HG03442 (cell line): ENCODE measurements around the gene MPDU1.

Source experiments
- ATAC-seq: cut with Tn5 transposase; IDR thresholded peaks from one replicate; pipeline ENCODE4 v1.9.1; 2021; ENCODE audit warnings: mild to moderate bottlenecking, moderate library complexity; ENCODE audit not compliant: unreplicated experiment

Gene MPDU1

DNA sequence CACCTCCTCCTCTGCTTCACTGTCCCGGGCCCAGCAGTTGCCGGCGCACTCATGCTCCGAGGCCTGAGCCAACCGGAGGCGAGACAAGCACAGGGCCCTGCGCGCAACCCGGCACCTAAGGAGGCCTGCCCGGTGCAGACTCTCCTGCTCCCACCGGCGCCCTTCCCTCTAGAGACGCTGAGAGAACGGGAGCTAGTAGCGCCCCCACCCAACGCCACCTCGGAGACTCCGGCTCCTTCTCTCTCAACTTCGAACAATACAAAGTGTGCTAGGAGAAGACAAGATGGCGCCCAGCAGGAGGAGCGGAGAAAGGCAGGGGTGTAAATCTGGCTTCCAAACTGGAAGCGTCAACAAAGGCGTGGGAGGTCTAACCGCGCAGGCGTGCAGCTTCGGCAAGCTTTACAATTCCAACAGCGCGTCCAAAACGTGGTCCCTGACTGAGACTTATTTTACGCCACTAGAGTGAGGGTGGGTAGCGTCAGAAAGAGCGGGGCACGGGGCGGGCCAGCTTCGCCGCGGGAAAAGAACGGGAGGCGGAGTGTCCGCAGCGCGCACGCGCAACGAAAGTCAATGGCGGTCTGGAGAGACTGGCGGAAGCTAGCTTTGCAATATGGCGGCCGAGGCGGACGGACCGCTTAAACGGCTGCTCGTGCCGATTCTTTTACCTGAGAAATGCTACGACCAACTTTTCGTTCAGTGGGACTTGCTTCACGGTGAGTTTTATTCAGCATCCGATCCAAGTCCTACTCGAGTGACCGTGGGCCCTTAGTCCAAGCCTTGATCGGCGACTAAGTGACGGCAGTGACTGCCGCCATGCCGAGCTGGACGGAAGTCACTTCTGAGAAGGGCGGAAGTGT, at the start of gene MPDU1:
MPDU1 (plus strand) TSS at position 600 of the 857 bp plus-strand sequence; CDS start at position 611, 11 bp downstream.
- ATAC-seq = peak; percentile 59

DNA sequence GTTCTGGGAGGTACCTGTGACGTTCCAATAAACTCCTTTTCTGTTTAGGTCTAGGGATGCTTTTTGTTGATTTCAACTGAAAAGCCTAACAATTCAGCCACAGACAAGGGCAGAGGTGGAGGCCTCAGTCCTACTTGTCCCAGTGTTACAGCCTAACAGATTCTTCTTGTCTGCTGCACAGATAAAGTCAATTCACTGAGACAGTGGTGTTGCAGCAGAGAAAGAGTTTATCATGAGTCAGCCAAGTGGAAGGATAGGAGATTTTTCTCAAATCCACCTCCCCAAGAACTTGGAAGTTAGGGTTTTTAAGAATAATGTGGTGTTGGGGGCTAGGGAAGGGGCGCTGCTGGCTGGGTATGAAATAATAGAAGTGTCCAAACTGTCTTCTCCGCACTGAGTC, 45.6 kb upstream of the MPDU1 start:
- no peak for ATAC-seq

DNA sequence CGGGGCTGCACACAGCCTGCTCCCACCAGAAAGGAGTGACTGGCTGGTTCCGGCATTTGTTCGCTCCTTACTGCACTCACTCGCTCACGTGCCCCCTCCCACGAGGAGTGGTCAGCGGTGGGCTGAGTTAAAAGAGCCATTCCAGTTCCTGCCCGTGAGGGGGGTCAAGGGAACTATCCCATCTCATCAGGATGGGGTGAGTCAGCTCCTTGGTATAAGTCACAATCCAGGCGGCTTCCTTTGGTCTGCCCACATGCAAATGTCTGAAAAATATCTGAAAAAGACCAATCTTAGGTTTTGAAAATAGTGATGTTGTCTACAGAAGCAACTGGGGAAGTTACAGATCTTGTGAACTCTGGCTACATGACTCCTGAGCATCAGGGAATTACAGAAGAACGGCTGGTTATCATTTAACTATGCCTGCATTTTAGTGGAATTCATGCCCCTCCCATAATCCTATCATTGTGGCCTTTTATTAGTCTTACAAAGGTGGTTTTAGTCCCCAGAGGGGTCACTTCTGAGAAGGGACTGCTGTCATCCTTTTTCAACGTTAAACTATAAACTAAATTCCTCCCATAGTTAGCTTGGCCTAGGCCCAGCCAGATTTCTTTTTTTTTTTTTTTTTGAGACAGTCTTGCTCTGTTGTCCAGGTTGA, 44.6 kb upstream of the MPDU1 start:
- ATAC-seq = no peak

DNA sequence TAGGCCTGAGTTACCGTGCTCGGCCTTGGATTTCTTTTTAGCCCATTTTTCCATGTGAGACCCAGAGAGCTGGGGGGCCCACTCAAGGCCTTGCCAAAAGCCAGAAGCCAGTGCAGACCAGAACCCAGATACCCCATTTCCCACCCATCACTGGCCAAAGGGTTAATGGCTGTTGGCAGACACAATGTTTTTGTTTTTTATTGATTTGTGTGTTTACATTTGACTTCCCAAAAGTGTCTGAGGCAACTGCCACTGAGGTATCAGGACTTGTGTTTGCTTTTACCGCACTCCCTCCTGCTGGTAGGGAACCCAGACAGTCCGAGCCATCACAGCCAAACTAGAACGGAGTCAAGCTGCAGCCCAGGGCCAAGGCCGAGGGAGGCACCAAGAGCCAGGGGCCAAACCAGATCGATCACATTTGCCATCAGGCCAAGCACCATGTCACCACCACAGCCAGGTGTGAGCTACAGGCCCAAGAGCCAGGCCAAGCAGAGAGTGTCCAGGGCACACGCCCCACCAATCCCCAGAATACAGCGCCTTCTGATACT, 42.5 kb upstream of the MPDU1 start:
- no peak for ATAC-seq

DNA sequence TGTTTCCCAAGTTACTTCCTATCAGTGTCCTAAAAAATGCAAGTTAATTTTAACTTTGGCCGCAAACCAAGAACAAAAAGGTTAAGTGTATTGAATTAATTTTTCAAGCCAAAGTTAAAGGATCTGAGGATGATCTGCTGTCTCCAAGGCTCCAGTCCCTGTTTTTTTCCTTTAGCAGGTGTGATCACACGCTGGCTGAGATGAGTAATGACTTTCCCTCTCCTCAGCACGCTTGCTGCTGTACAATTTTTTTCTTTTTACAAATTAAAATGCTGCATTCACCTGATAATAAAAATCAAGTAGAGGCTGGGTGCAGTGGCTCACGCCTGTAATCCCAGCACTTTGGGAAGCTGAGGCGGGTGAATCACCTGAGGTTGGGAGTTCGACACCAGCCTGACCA, 38.7 kb upstream of the MPDU1 start:
- ATAC-seq = no peak

DNA sequence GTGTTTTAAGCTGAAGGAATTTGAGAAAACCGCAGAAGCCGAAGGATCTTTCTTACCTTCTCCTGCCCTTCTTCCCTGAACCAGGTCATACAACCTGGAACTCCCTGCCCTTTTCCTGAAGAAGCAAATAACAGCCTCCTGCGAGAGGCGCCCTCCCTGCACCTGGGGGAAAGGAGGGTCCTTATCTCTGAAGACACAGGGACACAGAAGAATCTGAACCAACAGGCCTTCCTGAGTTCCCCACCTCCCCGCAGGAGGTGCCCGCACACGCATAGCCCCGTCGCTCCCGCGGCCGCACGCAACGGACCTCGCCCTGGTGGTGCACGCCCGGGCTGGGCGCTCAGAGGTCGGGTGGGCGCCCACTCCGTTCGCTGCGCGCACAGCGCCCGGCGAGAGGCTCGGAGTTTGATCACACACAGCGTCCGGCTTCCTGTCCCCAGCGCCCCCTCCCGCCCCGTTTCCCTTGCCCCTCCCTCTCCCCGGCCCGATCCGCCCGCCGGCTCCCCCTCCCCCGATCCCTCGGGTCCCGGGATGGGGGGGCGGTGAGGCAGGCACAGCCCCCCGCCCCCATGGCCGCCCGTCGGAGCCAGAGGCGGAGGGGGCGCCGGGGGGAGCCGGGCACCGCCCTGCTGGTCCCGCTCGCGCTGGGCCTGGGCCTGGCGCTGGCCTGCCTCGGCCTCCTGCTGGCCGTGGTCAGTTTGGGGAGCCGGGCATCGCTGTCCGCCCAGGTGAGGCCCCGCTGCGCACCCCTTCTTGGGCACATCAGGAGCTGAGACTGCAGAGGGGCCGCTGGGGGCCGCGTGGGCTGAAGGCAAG, 34.9 kb upstream of the MPDU1 start, which contains the start of gene TNFSF12:
TNFSF12 (plus strand) TSS at position 474 of the 816 bp plus-strand sequence; CDS start at position 570, 96 bp downstream.
- ATAC-seq = no peak

DNA sequence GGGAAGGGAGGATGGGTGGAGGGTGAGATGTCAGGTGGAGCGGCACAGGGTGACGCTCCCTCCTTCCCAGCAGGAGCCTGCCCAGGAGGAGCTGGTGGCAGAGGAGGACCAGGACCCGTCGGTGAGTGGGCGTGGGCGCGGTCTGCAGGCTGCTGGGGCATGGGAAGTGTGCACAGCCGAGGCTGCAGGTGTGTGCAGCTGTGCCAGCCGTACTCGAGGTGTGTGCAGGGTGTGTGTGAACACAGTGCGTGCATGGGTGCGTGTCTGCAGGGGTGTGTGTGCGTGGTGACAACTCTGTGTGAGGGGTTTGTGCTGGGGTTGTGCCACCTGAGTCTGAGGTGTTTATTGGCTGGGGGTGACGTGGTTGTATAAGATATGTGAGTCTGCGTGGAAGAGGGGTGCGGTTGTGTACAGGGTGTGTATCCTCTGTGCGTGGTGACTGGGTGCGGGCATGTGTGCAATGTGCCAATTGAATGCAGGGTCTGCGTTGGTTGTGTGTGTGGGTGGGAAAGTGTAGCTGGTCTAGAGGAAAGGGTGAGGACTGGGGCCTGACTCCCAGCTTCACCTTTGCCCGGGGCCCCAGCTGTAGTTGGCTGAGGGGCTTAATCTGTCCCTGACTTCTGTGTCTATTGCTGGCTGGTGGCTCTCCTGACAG, 34.1 kb upstream of the MPDU1 start:
- ATAC-seq = no peak

DNA sequence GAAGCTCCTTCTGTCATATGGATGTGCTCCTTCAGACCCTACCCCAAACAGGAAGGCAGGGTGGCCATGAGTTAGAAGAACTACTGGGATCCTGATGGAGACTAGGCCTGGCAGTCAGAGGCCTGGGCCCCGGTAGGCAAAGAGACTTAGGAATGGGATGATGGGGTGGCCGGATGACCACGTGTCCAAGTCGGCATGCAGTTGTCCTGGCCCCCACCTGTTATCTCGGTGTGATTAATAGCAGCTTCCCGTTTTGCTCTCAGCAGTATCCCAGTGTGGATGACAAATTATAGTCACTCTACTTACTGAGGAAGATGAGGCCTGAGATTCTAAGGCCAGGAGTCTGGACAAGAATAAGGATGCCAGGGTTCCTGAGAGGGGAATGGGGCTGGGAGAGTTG, 33.3 kb upstream of the MPDU1 start:
- ATAC-seq = no peak

DNA sequence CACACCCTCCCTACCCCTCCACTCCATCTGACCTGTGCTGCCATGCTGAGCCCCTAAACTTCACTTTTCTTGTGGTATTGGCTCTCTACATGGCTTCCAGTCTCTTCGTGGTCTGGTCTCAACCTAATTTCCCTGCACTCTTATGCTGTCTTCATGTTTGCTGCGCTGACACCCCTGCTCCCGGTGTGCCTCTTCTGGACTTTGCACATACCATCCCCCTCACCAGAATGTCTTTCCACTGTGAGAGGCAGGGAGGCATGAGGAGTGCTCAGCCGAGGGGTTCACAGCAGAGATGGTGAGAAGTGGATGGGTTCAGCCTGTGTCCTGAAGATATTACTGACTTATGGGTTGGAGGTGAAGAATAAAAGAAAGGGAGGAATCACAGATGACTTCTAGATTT, 32.3 kb upstream of the MPDU1 start:
- ATAC-seq = no peak

DNA sequence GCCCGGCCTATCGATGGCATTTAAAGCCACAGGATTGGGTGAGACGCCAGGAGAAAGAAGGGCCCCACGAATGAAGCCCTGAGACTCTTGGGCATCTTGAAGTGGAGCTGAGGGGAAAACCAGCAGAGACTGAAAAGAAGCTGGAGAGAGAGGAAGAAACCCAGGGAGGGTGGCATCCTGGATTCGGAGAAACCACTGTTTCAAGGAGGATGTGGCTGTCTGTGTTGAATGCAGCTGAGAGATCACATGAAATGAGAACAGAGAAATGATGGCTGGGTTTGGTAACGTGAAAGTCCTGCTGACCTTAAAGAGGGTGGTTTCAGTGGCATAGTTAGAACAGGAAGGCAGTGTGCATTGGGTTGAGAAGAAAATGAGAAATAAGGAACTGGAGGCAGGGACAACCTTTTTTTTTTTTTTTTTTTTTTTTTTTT, 31.0 kb upstream of the MPDU1 start:
- ATAC-seq = peak; percentile 47

DNA sequence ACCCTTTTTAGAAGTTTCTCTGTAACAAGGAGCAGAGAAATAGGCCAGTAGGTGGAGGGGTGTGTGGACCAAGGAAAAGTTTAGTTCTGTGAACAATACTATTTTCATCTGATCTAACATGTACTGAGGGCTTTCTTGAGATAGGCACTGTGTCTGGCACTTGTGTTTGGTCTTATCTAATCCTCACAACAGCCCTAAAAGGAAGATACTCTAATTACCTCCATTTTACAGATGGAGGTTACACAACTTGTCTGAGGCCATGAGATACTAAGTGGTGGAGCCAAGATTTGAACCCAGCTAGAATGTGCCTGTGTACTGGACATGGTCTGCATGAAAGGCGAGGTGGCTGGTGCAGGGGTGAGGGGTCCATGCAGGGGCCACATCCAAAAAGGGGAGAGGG, 30.3 kb upstream of the MPDU1 start:
- ATAC-seq = no peak

DNA sequence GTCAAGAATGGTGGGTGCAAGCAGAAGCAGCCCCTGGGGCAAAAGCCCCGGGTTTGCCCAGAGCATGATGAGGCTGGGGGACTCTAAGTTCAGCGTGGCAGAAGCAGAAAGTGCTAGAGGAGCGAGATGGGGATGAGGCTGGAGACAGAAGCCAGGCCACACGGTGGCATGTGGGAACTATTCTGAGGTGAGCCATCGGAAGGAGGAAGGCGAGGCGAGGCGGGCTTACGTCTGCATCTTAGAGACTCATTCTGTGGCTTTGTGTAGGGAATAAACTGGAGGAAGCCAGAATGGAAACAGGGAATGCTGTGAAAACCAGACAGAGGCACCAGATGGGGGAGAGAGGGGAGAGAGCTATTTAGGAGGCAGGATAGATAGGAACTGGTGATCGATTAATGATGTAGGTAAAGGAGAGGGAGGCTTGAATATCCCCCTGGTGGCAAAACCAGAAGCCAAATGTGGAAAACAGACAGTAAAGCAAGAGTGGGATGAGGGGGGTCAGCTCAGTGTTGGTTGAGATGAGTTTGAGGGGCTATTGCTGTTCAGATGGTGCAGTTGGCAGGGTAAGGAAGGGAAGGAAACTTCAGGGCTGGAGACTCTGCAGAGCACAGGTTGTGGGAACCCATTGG, 28.2 kb upstream of the MPDU1 start:
- ATAC-seq = no peak

DNA sequence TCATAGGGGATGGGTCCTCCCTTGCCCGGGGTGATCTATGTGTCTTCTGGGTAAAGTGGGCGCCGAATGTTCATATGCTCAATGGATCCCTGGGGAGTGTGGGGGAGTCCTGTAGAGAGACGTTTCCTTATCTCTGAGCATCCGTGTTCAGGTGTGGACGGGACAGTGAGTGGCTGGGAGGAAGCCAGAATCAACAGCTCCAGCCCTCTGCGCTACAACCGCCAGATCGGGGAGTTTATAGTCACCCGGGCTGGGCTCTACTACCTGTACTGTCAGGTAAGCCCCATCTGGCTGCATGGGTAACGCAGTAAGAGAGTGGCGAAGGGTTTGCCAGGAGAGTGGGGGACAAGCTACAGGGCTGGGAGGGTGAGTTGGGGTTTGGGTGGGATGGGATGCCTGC, 27.0 kb upstream of the MPDU1 start:
- no peak for ATAC-seq

DNA sequence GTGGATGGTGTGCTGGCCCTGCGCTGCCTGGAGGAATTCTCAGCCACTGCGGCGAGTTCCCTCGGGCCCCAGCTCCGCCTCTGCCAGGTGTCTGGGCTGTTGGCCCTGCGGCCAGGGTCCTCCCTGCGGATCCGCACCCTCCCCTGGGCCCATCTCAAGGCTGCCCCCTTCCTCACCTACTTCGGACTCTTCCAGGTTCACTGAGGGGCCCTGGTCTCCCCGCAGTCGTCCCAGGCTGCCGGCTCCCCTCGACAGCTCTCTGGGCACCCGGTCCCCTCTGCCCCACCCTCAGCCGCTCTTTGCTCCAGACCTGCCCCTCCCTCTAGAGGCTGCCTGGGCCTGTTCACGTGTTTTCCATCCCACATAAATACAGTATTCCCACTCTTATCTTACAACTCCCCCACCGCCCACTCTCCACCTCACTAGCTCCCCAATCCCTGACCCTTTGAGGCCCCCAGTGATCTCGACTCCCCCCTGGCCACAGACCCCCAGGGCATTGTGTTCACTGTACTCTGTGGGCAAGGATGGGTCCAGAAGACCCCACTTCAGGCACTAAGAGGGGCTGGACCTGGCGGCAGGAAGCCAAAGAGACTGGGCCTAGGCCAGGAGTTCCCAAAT, 26.4 kb upstream of the MPDU1 start:
- no peak for ATAC-seq

DNA sequence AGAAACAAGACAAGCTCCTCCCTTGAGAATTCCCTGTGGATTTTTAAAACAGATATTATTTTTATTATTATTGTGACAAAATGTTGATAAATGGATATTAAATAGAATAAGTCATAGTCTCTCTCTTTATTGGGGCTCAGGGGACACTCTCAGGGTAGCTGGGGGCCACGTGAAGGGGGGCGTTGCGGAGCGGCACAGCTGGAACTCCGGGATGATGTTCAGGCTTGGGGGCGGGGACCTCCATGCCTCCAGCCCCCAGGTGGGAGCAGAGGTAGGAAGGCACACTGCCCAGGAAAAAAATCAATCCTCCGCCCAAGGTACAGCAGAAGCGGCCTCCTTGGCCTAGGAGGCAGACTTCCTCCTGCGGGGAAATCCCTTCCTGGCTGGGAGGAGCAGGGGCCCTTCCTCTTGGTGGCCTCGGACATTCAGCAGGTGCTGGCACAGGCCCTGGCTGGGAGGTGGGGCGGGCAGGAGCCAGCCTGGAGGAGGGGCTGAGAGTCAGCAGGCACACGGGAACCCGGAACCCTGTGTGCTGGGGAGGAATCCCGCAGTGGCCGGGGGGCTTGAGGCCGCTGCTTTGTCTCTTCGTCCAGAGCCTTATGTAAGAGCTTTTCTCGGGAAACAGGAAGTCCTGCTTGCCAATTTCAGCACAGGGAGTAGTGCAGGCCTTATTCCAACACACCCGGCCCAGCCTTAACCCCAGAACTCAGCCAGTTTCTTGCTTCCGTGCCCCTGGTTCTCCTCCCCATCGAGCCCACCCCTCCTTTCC, 25.7 kb upstream of the MPDU1 start:
- ATAC-seq = no peak

DNA sequence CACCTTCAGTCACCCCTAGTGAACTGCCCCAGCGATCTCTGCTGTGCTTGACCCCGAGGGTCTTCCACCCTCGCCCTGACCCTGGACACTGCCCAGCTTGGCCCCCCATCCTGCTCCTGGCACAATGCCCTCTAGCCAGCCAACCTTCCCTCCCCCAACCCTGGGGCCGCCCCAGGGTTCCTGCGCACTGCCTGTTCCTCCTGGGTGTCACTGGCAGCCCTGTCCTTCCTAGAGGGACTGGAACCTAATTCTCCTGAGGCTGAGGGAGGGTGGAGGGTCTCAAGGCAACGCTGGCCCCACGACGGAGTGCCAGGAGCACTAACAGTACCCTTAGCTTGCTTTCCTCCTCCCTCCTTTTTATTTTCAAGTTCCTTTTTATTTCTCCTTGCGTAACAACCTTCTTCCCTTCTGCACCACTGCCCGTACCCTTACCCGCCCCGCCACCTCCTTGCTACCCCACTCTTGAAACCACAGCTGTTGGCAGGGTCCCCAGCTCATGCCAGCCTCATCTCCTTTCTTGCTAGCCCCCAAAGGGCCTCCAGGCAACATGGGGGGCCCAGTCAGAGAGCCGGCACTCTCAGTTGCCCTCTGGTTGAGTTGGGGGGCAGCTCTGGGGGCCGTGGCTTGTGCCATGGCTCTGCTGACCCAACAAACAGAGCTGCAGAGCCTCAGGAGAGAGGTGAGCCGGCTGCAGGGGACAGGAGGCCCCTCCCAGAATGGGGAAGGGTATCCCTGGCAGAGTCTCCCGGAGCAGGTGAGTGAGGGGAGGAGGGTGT, 24.9 kb upstream of the MPDU1 start, which contains the start of gene TNFSF13:
TNFSF13 (plus strand) TSS at position 207 of the 776 bp plus-strand sequence; CDS start at position 497, 290 bp downstream.
- no peak for ATAC-seq

DNA sequence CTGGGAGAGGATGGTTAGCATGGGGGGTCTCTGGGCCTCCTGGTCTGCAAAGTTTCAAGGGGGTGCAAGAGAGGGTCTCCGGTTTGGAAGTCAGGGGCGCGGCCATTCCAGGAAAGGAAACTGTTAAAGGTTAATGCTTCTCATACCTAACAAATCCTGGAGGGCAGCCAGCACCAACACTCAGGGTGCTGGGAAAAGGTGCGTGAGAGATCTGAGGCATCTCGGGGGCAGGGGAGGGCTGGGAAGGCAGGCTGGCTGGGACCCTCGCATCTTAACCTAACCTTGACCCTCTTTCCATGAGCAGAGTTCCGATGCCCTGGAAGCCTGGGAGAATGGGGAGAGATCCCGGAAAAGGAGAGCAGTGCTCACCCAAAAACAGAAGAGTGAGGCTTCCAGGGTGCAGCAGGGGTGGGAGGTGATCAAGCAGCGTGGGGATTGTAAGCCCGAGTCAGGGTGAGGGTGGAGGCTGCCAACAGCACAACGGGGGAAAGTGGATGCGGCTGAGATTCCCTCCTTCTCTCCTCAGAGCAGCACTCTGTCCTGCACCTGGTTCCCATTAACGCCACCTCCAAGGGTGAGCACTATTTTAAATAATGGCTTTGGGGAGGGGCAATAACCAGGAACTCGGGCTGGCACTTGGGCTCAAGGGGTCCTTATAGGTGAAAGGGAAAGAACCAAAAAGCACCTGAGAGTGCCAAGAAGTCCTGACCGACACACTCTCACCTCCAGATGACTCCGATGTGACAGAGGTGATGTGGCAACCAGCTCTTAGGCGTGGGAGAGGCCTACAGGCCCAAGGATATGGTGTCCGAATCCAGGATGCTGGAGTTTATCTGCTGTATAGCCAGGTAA, 24.1 kb upstream of the MPDU1 start:
- ATAC-seq = no peak
